SK-N-SH (cell line): ENCODE results near the gene TGM6. TPM values are rescaled to one million over a fixed set of nuclear protein-coding genes. Genes with fewer than 3 reads are reported as not detected.

Source experiments
- CTCF ChIA-PET: fragments of 300-600, 350-600 bp; formaldehyde crosslinking; extraction: SDS; loops from one replicate; lab custom pipeline; 2021; lab: Yijun Ruan, JAX
- POLR2A ChIA-PET: fragments of 350-600 bp; sonication (Branson Sonifier 250); formaldehyde crosslinking; extraction: SDS; loops from one replicate; lab custom pipeline; 2020; ENCODE audit warnings: antibody characterized with exemption, inconsistent platforms; lab: Yijun Ruan, JAX
- DNase-seq: peaks from one replicate; pipeline ENCODE4 v3.0.0; 2012
- H2AFZ ChIP-seq: fragments of 200-600 bp; sonication (generic); 2 replicates; pipeline ENCODE4 v1.8.1; 2016; ENCODE audit warnings: antibody characterized with exemption, mild to moderate bottlenecking, low read depth
- H3F3A ChIP-seq: fragments of 200-600 bp; sonication (generic); replicated peaks from 2 replicates; pipeline ENCODE3; 2016; ENCODE audit warnings: antibody characterized with exemption, mild to moderate bottlenecking; ENCODE audit not compliant: insufficient read depth
- H3K27ac ChIP-seq, 2 experiments: fragments of 200-500 bp in 1 of 2; fragments of 200-600 bp in 1 of 2; sonication (Bioruptor generic) in 1 of 2; sonication (generic), shearing (Covaris generic) in 1 of 2; 2 replicates each; pipeline versions ENCODE4 v1.5.1 to v1.6.1; 2014 to 2016; ENCODE audit warnings: low read depth in 2 of 2, inconsistent platforms in 1 of 2, low read length in 1 of 2, mild to moderate bottlenecking in 1 of 2, mixed read lengths in 1 of 2
- H3K27me3 ChIP-seq: fragments of 200-600 bp; sonication (generic), shearing (Covaris generic); 2 replicates; pipeline ENCODE4 v1.6.1; 2016; ENCODE audit warnings: mixed run types; ENCODE audit not compliant: insufficient read depth
- H3K36me3 ChIP-seq, 2 experiments: fragments of 200-500 bp in 1 of 2; fragments of 200-600 bp in 1 of 2; sonication (Bioruptor generic) in 1 of 2; sonication (generic) in 1 of 2; replicated peaks in 1 of 2; 2 replicates each; pipeline versions ENCODE3 to v1.5.1; 2014 to 2016; ENCODE audit warnings: low read length in 1 of 2, mild to moderate bottlenecking in 1 of 2; ENCODE audit not compliant: insufficient read depth in 2 of 2, control insufficient read depth in 1 of 2
- H3K4me1 ChIP-seq, 2 experiments: fragments of 200-500 bp in 1 of 2; fragments of 200-600 bp in 1 of 2; sonication (Bioruptor generic) in 1 of 2; sonication (generic), shearing (Covaris generic) in 1 of 2; 2 replicates each; pipeline versions ENCODE4 v1.5.1 to v1.6.1; 2014 to 2016; ENCODE audit warnings: low read depth in 1 of 2, low read length in 1 of 2, mixed run types in 1 of 2; ENCODE audit not compliant: insufficient read depth in 2 of 2, control insufficient read depth in 1 of 2
- H3K4me2 ChIP-seq: fragments of 200-600 bp; sonication (generic), shearing (Covaris generic); 2 replicates; pipeline ENCODE4 v1.6.1; 2017; ENCODE audit warnings: mixed run types
- H3K4me3 ChIP-seq, 2 experiments: fragments of 200-500 bp in 1 of 2; fragments of 200-600 bp in 1 of 2; sonication (Bioruptor generic) in 1 of 2; sonication (generic), shearing (Covaris generic) in 1 of 2; 2 replicates each; pipeline versions ENCODE4 v1.5.1 to v1.8.1; 2014 to 2016; ENCODE audit warnings: low read depth in 2 of 2, inconsistent platforms in 1 of 2, low read length in 1 of 2, mild to moderate bottlenecking in 1 of 2, mixed read lengths in 1 of 2, moderate library complexity in 1 of 2
- H3K79me2 ChIP-seq: fragments of 200-600 bp; sonication (generic); 2 replicates; pipeline ENCODE4 v1.8.1; 2017; ENCODE audit warnings: mild to moderate bottlenecking; ENCODE audit not compliant: insufficient read depth
- H3K9ac ChIP-seq: fragments of 200-600 bp; sonication (generic); 2 replicates; pipeline ENCODE4 v1.6.1; 2017; ENCODE audit warnings: mixed run types
- H3K9me2 ChIP-seq: fragments of 200-600 bp; sonication (generic); 2 replicates; pipeline ENCODE4 v1.6.1; 2017; ENCODE audit warnings: mixed run types
- H3K9me3 ChIP-seq: fragments of 200-600 bp; sonication (generic); 2 replicates; pipeline ENCODE4 v1.6.1; 2017; ENCODE audit warnings: mixed run types, mild to moderate bottlenecking, moderate library complexity
- H4K20me1 ChIP-seq: fragments of 200-600 bp; sonication (generic); 2 replicates; pipeline ENCODE4 v1.6.1; 2017; ENCODE audit warnings: mild to moderate bottlenecking, mixed run types; ENCODE audit not compliant: insufficient read depth
- CHD2 ChIP-seq: fragments of 150-350 bp; IDR thresholded peaks from 2 replicates; pipeline ENCODE4 v1.6.1; 2018; ENCODE audit warnings: low read length; ENCODE audit not compliant: partially characterized antibody
- CTCF ChIP-seq: fragments of 200-600 bp; sonication (generic); IDR thresholded peaks from 2 replicates; pipeline ENCODE4 v1.6.1; 2017; ENCODE audit warnings: antibody characterized with exemption, mild to moderate bottlenecking, moderate library complexity
- ELF1 ChIP-seq: IDR thresholded peaks from 2 replicates; pipeline ENCODE4 v1.4.0; 2012
- EP300 ChIP-seq, 2 experiments: IDR thresholded peaks; 2 replicates each; pipeline versions ENCODE4 v1.4.0 to v1.6.1; 2012; ENCODE audit warnings: borderline replicate concordance in 1 of 2, low read depth in 1 of 2, low read length in 1 of 2
- FOSL2 ChIP-seq: IDR thresholded peaks from 2 replicates; pipeline ENCODE4 v1.4.0; 2012; ENCODE audit warnings: low read depth, mild to moderate bottlenecking, moderate library complexity, borderline replicate concordance
- FOXJ3 ChIP-seq: sonication (generic); formaldehyde crosslinking; IDR thresholded peaks from 2 replicates; pipeline ENCODE4 v1.5.1; 2020; ENCODE audit warnings: mild to moderate bottlenecking, missing genetic modification reagents
- FOXM1 ChIP-seq: IDR thresholded peaks from 2 replicates; pipeline ENCODE4 v1.4.0; 2012; ENCODE audit warnings: low read depth, mild to moderate bottlenecking
- GABPA ChIP-seq: IDR thresholded peaks from 2 replicates; pipeline ENCODE4 v1.4.0; 2012; ENCODE audit warnings: low read depth, mild to moderate bottlenecking
- IRF3 ChIP-seq: fragments of 150-350 bp; IDR thresholded peaks from 2 replicates; pipeline ENCODE4 v1.6.1; 2016; ENCODE audit warnings: mild to moderate bottlenecking, low read depth, low read length
- JUND ChIP-seq: IDR thresholded peaks from 2 replicates; pipeline ENCODE4 v1.4.0; 2012
- MEF2A ChIP-seq: IDR thresholded peaks from 2 replicates; pipeline ENCODE4 v1.4.0; 2012; ENCODE audit warnings: low read depth, borderline replicate concordance
- MXI1 ChIP-seq: IDR thresholded peaks from 2 replicates; pipeline ENCODE4 v1.6.1; 2012; ENCODE audit warnings: mild to moderate bottlenecking, low read depth, low read length, improper control_type of control experiment
- NFIC ChIP-seq: IDR thresholded peaks from 2 replicates; pipeline ENCODE4 v1.4.0; 2012; ENCODE audit warnings: borderline replicate concordance
- PBX3 ChIP-seq: IDR thresholded peaks from 2 replicates; pipeline ENCODE4; 2012
- RAD21 ChIP-seq: IDR thresholded peaks from 2 replicates; pipeline ENCODE4 v1.6.1; 2012; ENCODE audit warnings: mild to moderate bottlenecking, low read length
- RCOR1 ChIP-seq: fragments of 150-350 bp; IDR thresholded peaks from 2 replicates; pipeline ENCODE4 v1.6.1; 2017; ENCODE audit warnings: antibody characterized with exemption, low read length
- RFX5 ChIP-seq: IDR thresholded peaks from 2 replicates; pipeline ENCODE4 v1.6.1; 2012; ENCODE audit warnings: mild to moderate bottlenecking, improper control_type of control experiment, low read length
- SMC3 ChIP-seq: IDR thresholded peaks from 2 replicates; pipeline ENCODE4 v1.6.1; 2012; ENCODE audit warnings: low read depth, low read length, improper control_type of control experiment
- TCF12 ChIP-seq: IDR thresholded peaks from 2 replicates; pipeline ENCODE4 v1.4.0; 2012
- TEAD4 ChIP-seq: IDR thresholded peaks from 2 replicates; pipeline ENCODE4 v1.4.0; 2012; ENCODE audit warnings: mild to moderate bottlenecking, borderline replicate concordance; ENCODE audit not compliant: insufficient read depth
- USF2 ChIP-seq: fragments of 150-350 bp; IDR thresholded peaks from 2 replicates; pipeline ENCODE4 v1.6.1; 2017; ENCODE audit warnings: antibody characterized with exemption, low read length, low read depth, borderline replicate concordance
- ZBTB33 ChIP-seq: IDR thresholded peaks from 2 replicates; pipeline ENCODE4 v1.4.0; 2012; ENCODE audit warnings: low read depth, borderline replicate concordance
- WGBS: methylation state at CpG from one replicate; pipeline ENCODE4 v1.1.6; 2017; ENCODE audit warnings: low lambda C conversion rate; 5-methylcytosine and 5-hydroxymethylcytosine counted together
- polyA plus RNA-seq, 3 experiments: library from polyadenylated mRNA; depleted of rRNA; stranded (reverse); fragments of >200 nt; gene quantifications; 2 replicates each; pipeline ENCODE4 v1.2.3, GENCODE V29; 2012

TGM6 gene
- polyA plus RNA-seq, 1 of the 3 experiments (the other 2 are of a cell fraction): not detected

- peaks cover 8% of the 10 kb centered on the region; the same call in 1 of the 2 replicates for H3K9me3 ChIP-seq
- no peaks in the 10 kb centered on the region for H3F3A ChIP-seq
- H3K36me3 ChIP-seq: no peaks in the 10 kb centered on the region
- 46% methylated on average over 2 of the region's 2 CpGs for WGBS
- H3K4me3 ChIP-seq: no peak overlapping the region
- no peaks in the 10 kb centered on the region; a peak in 1 of 4 replicates for H3K4me1 ChIP-seq
- POLR2A ChIA-PET: interaction anchor here (1.0 kb wide), 1 partner anchor 10 kb away, joined by 5 read pairs; no protein-coding TSS in a partner anchor
- CTCF ChIA-PET: no interaction called here
- no peaks in the 10 kb centered on the region for H3K27me3 ChIP-seq
- H3K4me2 ChIP-seq: no peak overlapping the region
- DNase-seq: no peak
- H3K9ac ChIP-seq: no peak overlapping the region
- no peak overlapping the region for H2AFZ ChIP-seq
- no peaks in the 10 kb centered on the region for H4K20me1 ChIP-seq
- TF ChIP-seq IRF3 (no peak), NFIC (no peak), JUND (no peak), USF2 (no peak), TCF12 (no peak), MXI1 (no peak), MEF2A (no peak), GABPA (no peak), RFX5 (no peak), FOSL2 (no peak), ELF1 (no peak), SMC3 (no peak), RCOR1 (no peak)
- TF ChIP-seq, all 33 proteins: peak for 0
- H3K27ac ChIP-seq: no peak overlapping the region
- no peaks in the 10 kb centered on the region for H3K79me2 ChIP-seq
- H3K9me2 ChIP-seq: no peaks in the 10 kb centered on the region
These were observed 17.5 kb upstream of the TGM6 start for GRCh38 chr20:2363187-2363586.

GRCh38 chr20:2363587-2363986 lies 17.1 kb upstream of the TGM6 start:
- Histone ChIP-seq H3K4me1 (no peaks in the 10 kb centered on the region; a peak in 1 of 4 replicates), H3F3A (no peaks in the 10 kb centered on the region), H4K20me1 (no peaks in the 10 kb centered on the region), H3K36me3 (no peaks in the 10 kb centered on the region), H3K9ac (no peak overlapping the region), H3K9me3 (peaks cover 8% of the 10 kb centered on the region; the same call in 1 of the 2 replicates), H3K9me2 (no peaks in the 10 kb centered on the region), H3K4me3 (no peak overlapping the region), H3K79me2 (no peaks in the 10 kb centered on the region), H3K27ac (peak overlapping the region in 1 of 2 experiments; percentile 19; a peak in 1 of 4 replicates), H3K27me3 (no peaks in the 10 kb centered on the region), H3K4me2 (no peak overlapping the region), H2AFZ (no peak overlapping the region)
- ChIA-PET CTCF (no interaction called here), POLR2A (interaction anchor here (1.0 kb wide), 1 partner anchor 11 kb away, joined by 5 read pairs; no protein-coding TSS in a partner anchor)
- WGBS: 64% methylated on average over 1 of the region's 1 CpG
- TF ChIP-seq FOXJ3 (no peak), CHD2 (no peak), EP300 (IDR thresholded peaks at IDR 0.05; ENCODE audit: borderline replicate concordance in 1 of 2, low read depth in 1 of 2, low read length in 1 of 2) (no peak), CTCF (no peak), ZBTB33 (no peak), PBX3 (no peak), TEAD4 (no peak), RAD21 (no peak), MXI1 (no peak), FOSL2 (no peak), MEF2A (no peak), FOXM1 (no peak)
- no peak for DNase-seq
